ENCODE results near the gene ID1.

GRCh38 chr20:31606804-31607639 is 1.9 kb downstream of the ID1 start:
- TF ChIP-seq CTCF (conservative IDR thresholded peaks at IDR 0.05 in 1 of 2, IDR thresholded peaks at IDR 0.05 in 1 of 2; ENCODE audit: extremely low read depth in 1 of 2, insufficient read depth in 1 of 2, low read depth in 1 of 2, low read length in 2 of 2) (no peak), EZH2 (IDR thresholded peaks at IDR 0.05; ENCODE audit: borderline replicate concordance, low read length) (no peak)
